ENCODE data around the gene SCAMP1. TPM values are rescaled to one million over a fixed set of nuclear protein-coding genes. Genes with fewer than 3 reads are reported as not detected.

Gene SCAMP1
- polyA plus RNA-seq, 1 donor from 2014 or later: 180 TPM

GRCh38 chr5:78364005-78364404 is 3.6 kb downstream of the SCAMP1 start:
- no peaks in the 10 kb centered on the region for H3K9me3 ChIP-seq (ENCODE audit: low read length)
- no peak overlapping the region for H3K27ac ChIP-seq (ENCODE audit: low read length)
- H3K27me3 ChIP-seq (ENCODE audit: insufficient read depth, low read depth, low read length): no peaks in the 10 kb centered on the region
- peaks cover 52% of the 10 kb centered on the region for H3K79me2 ChIP-seq (replicated peaks; ENCODE audit: insufficient read depth, low read length)
- H3K36me3 ChIP-seq (ENCODE audit: insufficient read depth, low read length): no peaks in the 10 kb centered on the region
- no peaks in the 10 kb centered on the region for H4K20me1 ChIP-seq (ENCODE audit: insufficient read depth)
- no peak for TF ChIP-seq EP300 (conservative IDR thresholded peaks at IDR 0.05; ENCODE audit: poor library complexity, severe bottlenecking)
- TF ChIP-seq CTCF (IDR thresholded peaks at IDR 0.05; ENCODE audit: poor library complexity, severe bottlenecking): no peak
- no peak for TF ChIP-seq SMC3 (conservative IDR thresholded peaks at IDR 0.05; ENCODE audit: poor library complexity)
- TF ChIP-seq MXI1 (conservative IDR thresholded peaks at IDR 0.05; ENCODE audit: poor library complexity, severe bottlenecking): no peak
- TF ChIP-seq EZH2 (IDR thresholded peaks at IDR 0.05; ENCODE audit: borderline replicate concordance, insufficient read depth, low read length, poor library complexity, severe bottlenecking): no peak
- TF ChIP-seq POLR2AphosphoS5 (IDR thresholded peaks at IDR 0.05): no peak
- TF ChIP-seq TAF1 (IDR thresholded peaks at IDR 0.05; ENCODE audit: low read depth): no peak
- TF ChIP-seq REST (IDR thresholded peaks at IDR 0.05; ENCODE audit: borderline replicate concordance): no peak
- TF ChIP-seq RAD21 (conservative IDR thresholded peaks at IDR 0.05): no peak
- H3K4me3 ChIP-seq (ENCODE audit: low read length): no peak overlapping the region
- H3K4me2 ChIP-seq (ENCODE audit: low read length): no peak overlapping the region
- no peak overlapping the region for H2AFZ ChIP-seq (ENCODE audit: low read depth, low read length)
- no peaks in the 10 kb centered on the region for H3K9me2 ChIP-seq (ENCODE audit: insufficient read depth, low read length)
- no peaks in the 10 kb centered on the region for H3F3A ChIP-seq (ENCODE audit: insufficient read depth, low read length, poor library complexity, severe bottlenecking)
- no peak overlapping the region for H3K9ac ChIP-seq (ENCODE audit: low read length)

GRCh38 chr5:78367318-78367991 is 7.0 kb downstream of the SCAMP1 start:
- Histone ChIP-seq H3K79me2 (replicated peaks; ENCODE audit: insufficient read depth, low read length) (peaks cover 62% of the 10 kb centered on the region), H3K9me2 (ENCODE audit: insufficient read depth, low read length) (no peaks in the 10 kb centered on the region), H3K27ac (ENCODE audit: low read length) (no peak overlapping the region), H3K27me3 (ENCODE audit: insufficient read depth, low read depth, low read length) (no peaks in the 10 kb centered on the region), H3K36me3 (ENCODE audit: insufficient read depth, low read length) (no peaks in the 10 kb centered on the region), H3K4me3 (ENCODE audit: low read length) (no peak overlapping the region), H2AFZ (ENCODE audit: low read depth, low read length) (no peak overlapping the region), H3K9ac (ENCODE audit: low read length) (no peak overlapping the region), H3K4me2 (ENCODE audit: low read length) (no peak overlapping the region), H3K9me3 (ENCODE audit: low read length) (no peaks in the 10 kb centered on the region), H3F3A (ENCODE audit: insufficient read depth, low read length, poor library complexity, severe bottlenecking) (no peaks in the 10 kb centered on the region), H4K20me1 (ENCODE audit: insufficient read depth) (no peaks in the 10 kb centered on the region)
- TF ChIP-seq REST (IDR thresholded peaks at IDR 0.05; ENCODE audit: borderline replicate concordance) (no peak), POLR2AphosphoS5 (IDR thresholded peaks at IDR 0.05) (no peak), RAD21 (conservative IDR thresholded peaks at IDR 0.05) (no peak), EZH2 (IDR thresholded peaks at IDR 0.05; ENCODE audit: borderline replicate concordance, insufficient read depth, low read length, poor library complexity, severe bottlenecking) (no peak), EP300 (conservative IDR thresholded peaks at IDR 0.05; ENCODE audit: poor library complexity, severe bottlenecking) (no peak), CTCF (IDR thresholded peaks at IDR 0.05; ENCODE audit: poor library complexity, severe bottlenecking) (no peak), TAF1 (IDR thresholded peaks at IDR 0.05; ENCODE audit: low read depth) (no peak), MXI1 (conservative IDR thresholded peaks at IDR 0.05; ENCODE audit: poor library complexity, severe bottlenecking) (no peak), SMC3 (conservative IDR thresholded peaks at IDR 0.05; ENCODE audit: poor library complexity) (no peak)

Measured in neural cell (in vitro differentiated cells).